ENCODE measurements around the gene TRIM43B. TPM values are rescaled to one million over a fixed set of nuclear protein-coding genes. Genes with fewer than 3 reads are reported as not detected.
A peak's percentile ranks its signal among the peaks of the same experiment; 100 is the strongest.
"Not testable (repeated sequence)": the region's sequence is repeated elsewhere in the genome, so short reads cannot be mapped to it uniquely, and the experiment has no call there.

Gene TRIM43B
- total RNA-seq (not detected), polyA plus RNA-seq (not detected)

DNA sequence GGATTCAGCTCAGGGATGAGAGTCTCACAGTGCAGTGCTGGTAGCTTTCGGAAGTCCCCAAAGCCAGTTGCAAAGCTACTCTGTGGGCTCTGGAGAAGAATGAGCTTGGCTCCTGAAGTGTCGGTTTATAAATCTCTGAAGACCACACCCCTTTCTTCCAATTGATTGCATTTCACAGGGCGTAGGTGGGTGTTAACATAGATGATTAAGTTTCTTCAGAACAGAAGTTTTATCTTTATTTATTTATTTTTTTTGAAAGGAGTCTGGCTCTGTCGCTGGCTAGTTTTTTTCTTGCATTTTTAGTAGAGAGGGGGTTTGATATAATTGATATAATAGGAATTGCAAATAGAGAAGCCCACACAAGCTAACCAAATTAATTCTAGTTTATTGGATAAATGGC is at the start of gene TRIM43B:
Gene TRIM43B (minus strand): TSS at position 101 of the 400 bp plus-strand sequence. CDS start 2,040 bp downstream, outside the sequence.
- not testable (repeated sequence) for H3K9me3 Mint-ChIP-seq; DNase-seq; H3K4me1 Mint-ChIP-seq; H3K27me3 Mint-ChIP-seq; H3K9me3 ChIP-seq (ENCODE audit: control insufficient read depth in 2 of 2, low read length in 2 of 2); ATAC-seq (ENCODE audit: low read depth in 2 of 2); H3K36me3 ChIP-seq (ENCODE audit: control insufficient read depth, insufficient read depth, low read length); H3K27me3 ChIP-seq (ENCODE audit: control insufficient read depth, insufficient read depth, low read length); H3K27ac ChIP-seq (ENCODE audit: insufficient read depth, low read length, poor library complexity, severe bottlenecking); H3K36me3 Mint-ChIP-seq; H3K27ac Mint-ChIP-seq; H3K4me3 Mint-ChIP-seq; H3K4me1 ChIP-seq (ENCODE audit: control insufficient read depth, insufficient read depth, low read length, poor library complexity, severe bottlenecking); H3K4me3 ChIP-seq (ENCODE audit: low read depth, low read length)

DNA sequence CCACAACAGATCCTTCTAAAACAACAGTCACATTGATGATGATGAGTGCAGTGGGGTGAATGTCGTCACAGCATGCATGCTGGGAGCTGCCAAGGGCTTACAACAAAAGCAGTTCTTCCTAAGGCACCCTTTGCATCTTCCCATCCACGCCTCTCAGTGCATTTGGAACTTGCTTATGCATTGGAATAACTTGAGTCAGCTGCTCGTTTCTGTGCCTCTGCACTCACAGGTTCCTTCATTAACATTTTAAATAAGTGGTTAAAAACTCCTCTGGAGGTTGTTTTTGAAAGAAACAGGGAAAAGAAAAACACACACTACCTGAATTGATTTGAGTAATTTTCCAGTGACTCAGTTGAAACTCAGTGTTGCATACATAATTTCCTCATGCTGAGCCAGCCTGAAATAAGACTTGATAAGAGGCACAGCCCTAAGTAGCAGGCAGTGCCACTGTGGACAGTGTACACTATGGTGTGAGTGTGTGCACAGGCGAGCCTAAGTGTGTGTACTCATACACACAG is 46.8 kb upstream of the TRIM43B start:
- H3K27ac ChIP-seq (ENCODE audit: insufficient read depth, low read length, poor library complexity, severe bottlenecking) = no peak overlapping the region
- Mint-ChIP-seq H3K36me3 (peaks cover 5% of the 10 kb centered on the region), H3K4me1 (peaks cover 6 to 11% (median 8%) of the 10 kb centered on the region in 4 donors), H3K27me3 (peaks cover 4% of the 10 kb centered on the region), H3K27ac (no peak overlapping the region), H3K4me3 (no peak overlapping the region), H3K9me3 (peaks cover 0 to 6% (median 0%) of the 10 kb centered on the region in 7 donors)
- DNase-seq (no peak), ATAC-seq (ENCODE audit: low read depth in 2 of 2) (no peak)
- H3K36me3 ChIP-seq (ENCODE audit: control insufficient read depth, insufficient read depth, low read length) = peaks cover 2% of the 10 kb centered on the region
- H3K4me3 ChIP-seq (ENCODE audit: low read depth, low read length) = no peak overlapping the region
- H3K27me3 ChIP-seq (ENCODE audit: control insufficient read depth, insufficient read depth, low read length) = peaks cover under 1% of the 10 kb centered on the region
- no peaks in the 10 kb centered on the region for H3K9me3 ChIP-seq (ENCODE audit: control insufficient read depth in 2 of 2, low read length in 2 of 2)
- peaks cover 8% of the 10 kb centered on the region for H3K4me1 ChIP-seq (ENCODE audit: control insufficient read depth, insufficient read depth, low read length, poor library complexity, severe bottlenecking)

DNA sequence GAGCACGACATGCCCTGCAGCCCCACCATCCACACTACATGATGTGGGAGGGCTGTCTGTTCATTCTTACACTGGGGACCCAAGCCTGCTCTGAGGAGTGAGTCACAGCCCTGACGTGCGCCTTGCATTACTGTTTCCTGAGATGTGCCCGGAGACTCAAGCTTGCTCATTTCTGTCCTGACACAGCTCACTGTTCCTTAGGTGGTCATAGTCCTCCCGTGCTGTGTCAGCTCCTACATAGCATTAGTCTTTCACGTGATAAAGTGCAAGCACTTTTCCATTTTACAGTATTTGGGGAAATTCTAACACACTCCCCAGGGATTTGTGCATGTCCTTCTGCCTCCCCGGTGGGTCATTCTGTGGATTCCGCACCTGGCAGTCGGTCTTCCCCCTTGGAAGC is 46.2 kb upstream of the TRIM43B start:
- Mint-ChIP-seq H3K27ac (no peak overlapping the region), H3K4me1 (peaks cover 6 to 16% (median 11%) of the 10 kb centered on the region in 4 donors), H3K36me3 (peaks cover 5% of the 10 kb centered on the region), H3K4me3 (no peak overlapping the region), H3K27me3 (peaks cover 4% of the 10 kb centered on the region), H3K9me3 (peaks cover 0 to 6% (median 0%) of the 10 kb centered on the region in 7 donors)
- Histone ChIP-seq H3K4me1 (ENCODE audit: control insufficient read depth, insufficient read depth, low read length, poor library complexity, severe bottlenecking) (peaks cover 8% of the 10 kb centered on the region), H3K9me3 (ENCODE audit: control insufficient read depth in 2 of 2, low read length in 2 of 2) (no peaks in the 10 kb centered on the region), H3K36me3 (ENCODE audit: control insufficient read depth, insufficient read depth, low read length) (peaks cover 2% of the 10 kb centered on the region), H3K4me3 (ENCODE audit: low read depth, low read length) (no peak overlapping the region), H3K27ac (ENCODE audit: insufficient read depth, low read length, poor library complexity, severe bottlenecking) (no peak overlapping the region), H3K27me3 (ENCODE audit: control insufficient read depth, insufficient read depth, low read length) (no peaks in the 10 kb centered on the region)
- ATAC-seq (ENCODE audit: low read depth in 2 of 2) (no peak), DNase-seq (no peak)

DNA sequence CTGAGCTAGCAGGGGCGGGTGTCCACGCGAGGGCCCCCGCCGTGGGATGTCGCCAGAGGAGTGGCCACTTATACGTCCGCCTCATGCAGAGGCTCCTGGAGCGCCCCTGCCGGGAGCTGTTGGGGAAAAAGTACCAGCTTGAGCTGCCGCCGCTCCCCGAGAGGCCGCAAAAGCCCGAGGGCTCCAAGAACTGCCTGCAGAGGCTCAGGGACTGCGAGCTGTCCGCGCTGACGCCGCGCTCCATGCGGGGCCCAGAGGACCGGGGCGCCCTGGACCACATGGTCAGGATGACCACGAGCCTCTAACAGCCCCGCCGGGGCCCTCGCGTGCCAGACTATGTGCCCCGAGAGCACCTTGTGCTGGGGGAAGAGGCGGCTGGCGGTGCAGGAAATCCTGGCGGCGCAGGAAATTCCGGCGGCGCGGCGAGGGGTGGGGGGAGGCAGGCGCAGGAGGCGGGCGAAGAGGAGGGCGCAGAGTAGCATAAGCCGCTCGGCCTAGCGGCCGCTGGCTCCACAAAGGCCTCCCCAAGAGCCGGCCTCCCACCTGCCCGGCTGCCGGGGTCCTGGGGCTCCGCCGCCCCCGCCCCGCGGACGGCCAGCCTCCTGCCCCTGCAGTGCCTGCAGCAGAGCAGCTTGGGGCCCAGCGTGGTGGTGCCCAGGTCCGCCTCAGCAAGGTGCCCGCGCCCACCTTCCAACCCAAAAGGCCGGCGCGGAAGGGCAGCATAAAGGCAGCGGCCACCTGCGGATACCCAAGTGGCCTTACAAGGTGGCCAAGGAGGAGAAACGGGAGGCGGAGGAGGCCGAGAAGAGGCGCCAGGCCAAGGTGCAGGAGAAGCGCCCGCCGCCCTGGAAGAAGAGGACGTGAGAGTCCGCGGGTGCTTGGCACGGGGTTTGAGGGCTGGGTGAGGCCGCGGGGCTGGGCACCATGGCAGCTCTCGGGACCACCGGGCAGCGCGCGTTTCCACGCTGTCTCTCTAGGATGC is 42.1 kb upstream of the TRIM43B start:
- Mint-ChIP-seq H3K9me3 (peaks cover 0 to 6% (median 0%) of the 10 kb centered on the region in 7 donors), H3K36me3 (peaks cover 5% of the 10 kb centered on the region), H3K27ac (peak overlapping the region in 2 of 3 donors; percentile 71 to 74), H3K4me3 (peak overlapping the region; percentile 87 to 92 (median 91)), H3K27me3 (peaks cover 10% of the 10 kb centered on the region), H3K4me1 (peaks cover 6 to 17% (median 14%) of the 10 kb centered on the region in 4 donors)
- peak overlapping the region; percentile 23 for H3K27ac ChIP-seq (ENCODE audit: insufficient read depth, low read length, poor library complexity, severe bottlenecking)
- H3K4me3 ChIP-seq (ENCODE audit: low read depth, low read length) = peak overlapping the region; percentile 78
- peak; percentile 73 to 75 for ATAC-seq (ENCODE audit: low read depth in 2 of 2)
- H3K4me1 ChIP-seq (ENCODE audit: control insufficient read depth, insufficient read depth, low read length, poor library complexity, severe bottlenecking) = peaks cover 8% of the 10 kb centered on the region
- H3K27me3 ChIP-seq (ENCODE audit: control insufficient read depth, insufficient read depth, low read length) = no peaks in the 10 kb centered on the region
- peaks cover 2% of the 10 kb centered on the region for H3K36me3 ChIP-seq (ENCODE audit: control insufficient read depth, insufficient read depth, low read length)
- peak; percentile 14 to 76 (median 37) for DNase-seq
- H3K9me3 ChIP-seq (ENCODE audit: control insufficient read depth in 2 of 2, low read length in 2 of 2) = no peaks in the 10 kb centered on the region

DNA sequence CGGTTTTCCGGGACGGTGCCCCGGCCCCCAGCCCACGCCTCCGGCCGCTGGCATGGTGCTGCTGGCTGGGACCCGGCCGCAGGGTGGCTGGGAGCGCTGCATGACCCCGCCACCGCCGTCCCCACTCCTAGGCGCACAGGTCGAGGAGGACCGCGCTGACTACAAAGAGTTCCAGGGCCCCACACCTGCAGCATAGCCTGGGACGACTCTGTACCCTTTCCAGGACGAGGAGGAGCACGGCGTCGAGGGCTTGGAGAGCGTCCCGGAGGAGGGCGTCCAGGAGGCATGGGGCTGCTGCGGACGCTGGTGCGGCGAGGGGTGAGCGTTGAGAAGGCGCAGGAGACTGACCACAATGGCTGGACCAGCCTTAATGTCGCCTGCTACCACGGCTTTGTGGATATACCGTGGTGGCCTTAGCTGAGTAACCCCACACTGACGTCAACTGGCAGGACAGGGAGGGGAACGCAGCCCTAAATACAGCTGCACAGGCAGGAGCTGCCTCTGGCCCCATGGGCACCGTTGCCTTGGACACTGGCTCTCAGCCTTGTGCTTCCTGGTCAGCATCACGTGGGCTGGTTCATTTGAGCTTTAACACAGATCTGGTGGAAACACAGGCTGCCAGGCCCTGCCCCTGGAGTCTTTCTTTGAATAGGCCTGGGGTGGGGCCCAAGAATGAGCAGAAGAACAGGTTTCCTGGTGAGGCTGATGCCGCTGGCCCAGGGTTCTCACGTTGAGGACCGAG is 40.9 kb upstream of the TRIM43B start:
- DNase-seq = no peak
- Histone ChIP-seq H3K36me3 (ENCODE audit: control insufficient read depth, insufficient read depth, low read length) (peaks cover 1% of the 10 kb centered on the region), H3K27me3 (ENCODE audit: control insufficient read depth, insufficient read depth, low read length) (no peaks in the 10 kb centered on the region), H3K4me3 (ENCODE audit: low read depth, low read length) (peak overlapping the region; percentile 78), H3K4me1 (ENCODE audit: control insufficient read depth, insufficient read depth, low read length, poor library complexity, severe bottlenecking) (peaks cover 8% of the 10 kb centered on the region), H3K9me3 (ENCODE audit: control insufficient read depth in 2 of 2, low read length in 2 of 2) (no peaks in the 10 kb centered on the region), H3K27ac (ENCODE audit: insufficient read depth, low read length, poor library complexity, severe bottlenecking) (no peak overlapping the region)
- Mint-ChIP-seq H3K4me1 (peaks cover 6 to 17% (median 14%) of the 10 kb centered on the region in 4 donors), H3K36me3 (peaks cover under 1% of the 10 kb centered on the region), H3K9me3 (no peaks in the 10 kb centered on the region), H3K4me3 (peak overlapping the region; percentile 87 to 92 (median 91)), H3K27me3 (peaks cover 10% of the 10 kb centered on the region), H3K27ac (peak overlapping the region in 2 of 3 donors; percentile 71 to 74)
- ATAC-seq (ENCODE audit: low read depth in 2 of 2) = no peak

DNA sequence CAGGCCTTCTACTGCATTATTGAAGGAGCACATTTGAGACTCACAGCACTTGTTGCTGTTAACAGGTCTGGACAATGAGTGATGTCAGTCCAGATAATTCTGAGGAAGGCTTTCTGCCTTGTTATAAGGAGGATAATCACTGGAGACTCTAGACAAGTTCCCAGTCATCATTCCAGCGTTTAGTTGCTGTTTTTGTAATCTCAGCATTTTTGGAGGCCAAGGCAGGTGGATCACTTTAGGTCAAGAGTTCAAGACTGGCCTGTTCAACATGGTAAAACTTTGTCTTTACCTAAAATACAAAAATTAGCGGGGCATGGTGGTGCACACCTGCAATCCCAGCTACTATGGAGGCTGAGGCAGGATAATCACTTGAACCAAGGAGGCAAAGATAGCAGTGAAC is 39.6 kb upstream of the TRIM43B start:
- ATAC-seq (ENCODE audit: low read depth in 2 of 2) (no peak), DNase-seq (no peak)
- Mint-ChIP-seq H3K27ac (no peak overlapping the region), H3K9me3 (no peaks in the 10 kb centered on the region), H3K4me3 (peak overlapping the region in 3 of 4 donors; percentile 44 to 78 (median 60)), H3K36me3 (no peaks in the 10 kb centered on the region), H3K4me1 (peaks cover 6 to 17% (median 14%) of the 10 kb centered on the region in 4 donors), H3K27me3 (peaks cover 10% of the 10 kb centered on the region)
- Histone ChIP-seq H3K27me3 (ENCODE audit: control insufficient read depth, insufficient read depth, low read length) (no peaks in the 10 kb centered on the region), H3K4me3 (ENCODE audit: low read depth, low read length) (no peak overlapping the region), H3K9me3 (ENCODE audit: control insufficient read depth in 2 of 2, low read length in 2 of 2) (no peaks in the 10 kb centered on the region), H3K36me3 (ENCODE audit: control insufficient read depth, insufficient read depth, low read length) (no peaks in the 10 kb centered on the region), H3K4me1 (ENCODE audit: control insufficient read depth, insufficient read depth, low read length, poor library complexity, severe bottlenecking) (peaks cover 8% of the 10 kb centered on the region), H3K27ac (ENCODE audit: insufficient read depth, low read length, poor library complexity, severe bottlenecking) (no peak overlapping the region)

DNA sequence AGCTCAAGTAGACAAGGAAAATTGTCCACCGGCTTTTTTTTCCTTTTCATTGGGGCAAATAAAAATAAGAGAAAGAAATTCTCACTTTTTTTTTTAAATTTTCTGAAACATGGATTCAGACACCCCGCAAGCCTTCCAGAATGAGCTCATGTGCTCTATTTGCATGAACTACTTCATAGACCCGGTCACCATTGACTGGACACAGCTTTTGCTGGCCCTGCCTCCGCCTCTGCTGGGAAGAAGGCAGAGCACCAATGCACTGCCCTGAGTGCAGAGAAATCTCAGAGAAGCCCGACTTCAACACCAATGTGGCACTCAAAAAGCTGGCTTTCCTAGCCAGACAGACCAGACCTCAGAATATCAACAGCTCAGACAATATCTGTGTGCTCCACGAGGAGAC is 30.2 kb upstream of the TRIM43B start:
- Histone ChIP-seq H3K36me3 (ENCODE audit: control insufficient read depth, insufficient read depth, low read length) (no peaks in the 10 kb centered on the region), H3K27me3 (ENCODE audit: control insufficient read depth, insufficient read depth, low read length) (no peaks in the 10 kb centered on the region), H3K9me3 (ENCODE audit: control insufficient read depth in 2 of 2, low read length in 2 of 2) (no peaks in the 10 kb centered on the region), H3K4me1 (ENCODE audit: control insufficient read depth, insufficient read depth, low read length, poor library complexity, severe bottlenecking) (no peaks in the 10 kb centered on the region), H3K4me3 (ENCODE audit: low read depth, low read length) (no peak overlapping the region), H3K27ac (ENCODE audit: insufficient read depth, low read length, poor library complexity, severe bottlenecking) (no peak overlapping the region)
- Mint-ChIP-seq H3K4me1 (no peaks in the 10 kb centered on the region), H3K9me3 (no peaks in the 10 kb centered on the region), H3K36me3 (no peaks in the 10 kb centered on the region), H3K4me3 (no peak overlapping the region), H3K27me3 (peaks cover 20% of the 10 kb centered on the region), H3K27ac (no peak overlapping the region)
- ATAC-seq (ENCODE audit: low read depth in 2 of 2) = no peak
- DNase-seq = no peak
